CMK (cell line): ENCODE results near the gene FKBP4.

Experiments used
- DNase-seq: peaks from one replicate; pipeline ENCODE4 v3.0.0-alpha.2; 2010; ENCODE audit warnings: low read depth

FKBP4 gene

GRCh38 chr12:2779281-2779680 lies 15.5 kb upstream of the FKBP4 start:
- no peak for DNase-seq

GRCh38 chr12:2783936-2784600 lies 10.7 kb upstream of the FKBP4 start:
- DNase-seq: no peak

- DNase-seq: no peak
Observed at GRCh38 chr12:2785017-2785416, 9.8 kb upstream of the FKBP4 start.

- no peak for DNase-seq
Observed at GRCh38 chr12:2791089-2791488, 3.7 kb upstream of the FKBP4 start.

GRCh38 chr12:2792671-2793500 lies 1.9 kb upstream of the FKBP4 start:
- DNase-seq: no peak

GRCh38 chr12:2793561-2793960 lies 1.2 kb upstream of the FKBP4 start:
- DNase-seq: no peak

- DNase-seq: no peak
Observed at GRCh38 chr12:2794191-2794735, 507 bp upstream of the FKBP4 start.

- no peak for DNase-seq
Observed at GRCh38 chr12:2795291-2796186, 769 bp downstream of the FKBP4 start.

- no peak for DNase-seq
Observed at GRCh38 chr12:2796187-2796666, 1.5 kb downstream of the FKBP4 start.

GRCh38 chr12:2797721-2798418 lies 3.1 kb downstream of the FKBP4 start:
- no peak for DNase-seq

GRCh38 chr12:2800046-2800570 lies 5.3 kb downstream of the FKBP4 start:
- no peak for DNase-seq

- no peak for DNase-seq
Observed at GRCh38 chr12:2801044-2801783, 6.4 kb downstream of the FKBP4 start.

GRCh38 chr12:2803635-2804392 lies 9.0 kb downstream of the FKBP4 start:
- DNase-seq: no peak

GRCh38 chr12:2804393-2805142 lies 9.8 kb downstream of the FKBP4 start:
- no peak for DNase-seq

- no peak for DNase-seq
Observed at GRCh38 chr12:2805143-2805520, 10.4 kb downstream of the FKBP4 start.

- DNase-seq: no peak
Observed at GRCh38 chr12:2806700-2807099, 11.9 kb downstream of the FKBP4 start.

- no peak for DNase-seq
Observed at GRCh38 chr12:2811801-2812200, 17.0 kb downstream of the FKBP4 start.

- DNase-seq: peak; percentile 92
Observed at GRCh38 chr12:2812290-2813213, 17.8 kb downstream of the FKBP4 start, which contains the start of gene ITFG2. ITFG2 (plus strand) TSS chr12:2812668; CDS start chr12:2812761, 93 bp downstream.
